Spleen (tissue), 7 donors: Measurements from ENCODE around the gene COL9A3.

ENCODE experiments used
- POLR2A ChIP-seq, 3 donors: fragments of 450-650 bp; IDR thresholded peaks; one replicate each; pipeline ENCODE4 v1.5.1; 2017; ENCODE audit warnings: antibody characterized with exemption in 3 of 3, mild to moderate bottlenecking in 1 of 3
- POLR2AphosphoS5 ChIP-seq, 3 donors: sonication (generic); formaldehyde crosslinking; IDR thresholded peaks; one replicate each; pipeline ENCODE4 v1.5.1; 2017; ENCODE audit warnings: antibody characterized with exemption in 3 of 3
- TF ChIP-seq, protein P1 (sequence below), 11 experiments: fragments of 200-600 bp in 7 of 11; fragments of 450-650 bp in 4 of 11; sonication (generic) in 4 of 11; IDR thresholded peaks in 8 of 11; conservative IDR thresholded peaks in 3 of 11; 1 replicate in 7 of 11; 2 replicates in 4 of 11; pipeline versions ENCODE4 v1.4.0 to v1.8.0; 2016 to 2021; ENCODE audit warnings: antibody characterized with exemption in 11 of 11, inconsistent platforms in 4 of 11, mild to moderate bottlenecking in 1 of 11
- donor health status: DM: no; HTN: no; CAD: no; lungs with moderate emphysema.
- donor health status: DM: no; HTN: no; CAD: no.
- donor health status: DM: no; HTN: no; CAD: no.

DNA sequence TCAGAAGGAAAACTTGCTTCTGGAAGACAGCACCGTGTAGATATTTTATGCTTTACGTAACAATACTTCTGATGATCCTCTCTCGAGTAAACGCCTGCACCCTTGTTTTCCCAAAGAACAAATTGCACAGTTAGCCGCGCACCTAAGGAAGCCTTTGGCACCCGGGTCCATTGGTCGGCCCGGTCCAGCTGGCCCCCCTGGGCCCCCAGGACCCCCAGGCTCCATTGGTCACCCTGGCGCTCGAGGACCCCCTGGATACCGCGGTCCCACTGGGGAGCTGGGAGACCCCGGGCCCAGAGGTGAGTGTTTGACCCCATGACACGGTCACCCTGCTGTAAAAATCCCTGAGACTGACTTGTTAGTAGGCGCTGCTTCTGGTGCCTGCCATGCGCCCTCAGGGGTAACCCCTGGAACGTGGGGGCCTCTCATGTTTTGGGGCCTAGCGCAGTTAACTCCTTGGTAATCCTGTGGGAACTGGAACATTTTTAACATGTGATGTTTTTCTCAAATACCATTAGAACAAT lies 20.2 kb downstream of the COL9A3 start:
- TF ChIP-seq POLR2AphosphoS5 (IDR thresholded peaks at IDR 0.05): no peak
- TF ChIP-seq, protein P1, sequence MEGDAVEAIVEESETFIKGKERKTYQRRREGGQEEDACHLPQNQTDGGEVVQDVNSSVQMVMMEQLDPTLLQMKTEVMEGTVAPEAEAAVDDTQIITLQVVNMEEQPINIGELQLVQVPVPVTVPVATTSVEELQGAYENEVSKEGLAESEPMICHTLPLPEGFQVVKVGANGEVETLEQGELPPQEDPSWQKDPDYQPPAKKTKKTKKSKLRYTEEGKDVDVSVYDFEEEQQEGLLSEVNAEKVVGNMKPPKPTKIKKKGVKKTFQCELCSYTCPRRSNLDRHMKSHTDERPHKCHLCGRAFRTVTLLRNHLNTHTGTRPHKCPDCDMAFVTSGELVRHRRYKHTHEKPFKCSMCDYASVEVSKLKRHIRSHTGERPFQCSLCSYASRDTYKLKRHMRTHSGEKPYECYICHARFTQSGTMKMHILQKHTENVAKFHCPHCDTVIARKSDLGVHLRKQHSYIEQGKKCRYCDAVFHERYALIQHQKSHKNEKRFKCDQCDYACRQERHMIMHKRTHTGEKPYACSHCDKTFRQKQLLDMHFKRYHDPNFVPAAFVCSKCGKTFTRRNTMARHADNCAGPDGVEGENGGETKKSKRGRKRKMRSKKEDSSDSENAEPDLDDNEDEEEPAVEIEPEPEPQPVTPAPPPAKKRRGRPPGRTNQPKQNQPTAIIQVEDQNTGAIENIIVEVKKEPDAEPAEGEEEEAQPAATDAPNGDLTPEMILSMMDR (IDR thresholded peaks at IDR 0.05 in 8 of 11, conservative IDR thresholded peaks at IDR 0.05 in 3 of 11): no peak
- no peak for TF ChIP-seq POLR2A (IDR thresholded peaks at IDR 0.05)
